Measurements from ENCODE around the gene SRSF1.

The SRSF1 gene

DNA sequence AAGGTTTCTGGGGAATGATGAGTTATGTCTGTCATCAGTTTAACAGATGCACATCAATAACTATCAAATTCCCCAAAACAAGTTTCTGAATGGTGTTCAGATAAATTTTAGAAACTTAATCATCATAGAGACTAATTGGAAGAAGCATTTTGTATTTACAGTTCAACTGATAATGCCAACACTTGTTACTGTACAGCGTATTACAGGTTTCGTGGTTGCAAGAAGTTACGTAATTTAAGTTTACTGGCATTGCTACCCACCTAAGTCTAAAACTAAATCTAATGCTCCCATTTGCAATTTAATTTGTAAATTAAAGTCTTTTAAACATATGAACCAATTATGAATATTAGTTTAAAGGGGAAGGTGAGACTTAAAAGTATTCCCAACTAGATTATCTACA is 3.0 kb downstream of the SRSF1 start:
- peaks cover 33% of the 10 kb centered on the region for H3K4me1 Mint-ChIP-seq
- H3K27ac Mint-ChIP-seq: peak overlapping the region; percentile 53

DNA sequence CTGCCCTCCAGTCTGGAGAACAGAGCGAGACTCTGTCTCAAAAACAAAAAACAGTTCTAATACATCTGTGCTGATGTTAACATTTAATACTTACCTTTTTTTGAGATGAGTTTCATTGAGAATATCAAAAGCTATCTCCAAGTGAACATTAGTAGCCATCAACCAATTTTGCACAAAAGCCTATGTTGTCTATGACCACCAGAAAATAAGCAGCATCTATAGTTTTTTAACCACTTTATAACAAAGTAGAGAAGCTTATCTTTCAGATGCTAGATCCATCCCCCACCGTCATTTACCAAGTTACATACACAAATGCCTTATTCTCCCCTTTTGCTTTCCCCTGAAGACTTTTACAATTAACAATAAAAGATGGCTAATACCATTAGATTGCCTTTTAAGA is 4.1 kb downstream of the SRSF1 start:
- DNase-seq (ENCODE audit: low spot score in 2 of 2): no peak
- Mint-ChIP-seq H3K27ac (peak overlapping the region; percentile 38), H3K4me3 (no peak overlapping the region), H3K36me3 (peaks cover 25% of the 10 kb centered on the region), H3K4me1 (peaks cover 34% of the 10 kb centered on the region), H3K27me3 (no peaks in the 10 kb centered on the region), H3K9me3 (no peaks in the 10 kb centered on the region)
- no peak for ATAC-seq (ENCODE audit: low read depth)

More for the DNA sequence above, 3.0 kb downstream of the SRSF1 start:
- no peaks in the 10 kb centered on the region for H3K9me3 Mint-ChIP-seq
- no peaks in the 10 kb centered on the region for H3K27me3 Mint-ChIP-seq
- no peak for ATAC-seq (ENCODE audit: low read depth)
- no peak overlapping the region for H3K4me3 Mint-ChIP-seq
- no peak for DNase-seq (ENCODE audit: low spot score in 2 of 2)
- peaks cover 25% of the 10 kb centered on the region for H3K36me3 Mint-ChIP-seq

DNA sequence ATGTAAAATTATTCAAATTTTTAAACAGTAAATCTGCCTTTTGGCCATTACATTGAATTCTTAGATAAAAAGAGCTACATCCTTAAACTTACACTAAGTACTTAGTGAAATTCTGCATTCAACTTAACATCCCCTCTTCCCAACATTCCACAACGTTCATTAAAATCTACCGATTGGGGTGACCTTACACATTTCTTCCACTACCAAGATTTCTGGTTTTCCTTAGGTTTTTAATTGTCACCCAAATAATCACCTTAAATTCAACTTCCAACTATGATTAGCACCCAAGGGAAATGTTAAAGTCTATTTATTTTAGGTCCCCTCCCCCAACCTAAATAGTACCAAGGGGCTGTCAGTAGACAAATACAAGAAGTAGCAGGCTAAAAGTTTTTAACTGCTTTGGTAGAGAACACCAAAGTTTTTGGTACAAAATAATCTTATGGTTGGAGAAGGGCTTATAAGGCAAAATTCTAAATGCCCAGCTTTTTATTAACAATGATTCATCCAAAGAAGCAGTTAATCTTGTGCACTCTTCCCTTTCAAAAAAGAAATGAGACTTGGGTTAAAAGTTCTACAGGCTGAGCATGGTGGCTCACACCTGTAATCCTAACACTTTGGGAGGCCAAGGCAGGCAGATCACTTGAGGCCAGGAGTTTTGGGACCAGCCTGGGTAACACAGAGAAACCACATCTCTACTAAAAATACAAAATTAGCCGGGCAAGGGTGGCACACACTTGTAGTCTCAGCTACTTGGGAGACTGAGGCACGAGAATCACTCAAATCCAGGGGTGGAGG is 4.7 kb downstream of the SRSF1 start:
- Mint-ChIP-seq H3K4me1 (peaks cover 34% of the 10 kb centered on the region), H3K27me3 (no peaks in the 10 kb centered on the region), H3K36me3 (peaks cover 25% of the 10 kb centered on the region), H3K4me3 (no peak overlapping the region), H3K9me3 (no peaks in the 10 kb centered on the region), H3K27ac (peak overlapping the region; percentile 38)
- ATAC-seq (ENCODE audit: low read depth) (no peak), DNase-seq (ENCODE audit: low spot score in 2 of 2) (no peak)

DNA sequence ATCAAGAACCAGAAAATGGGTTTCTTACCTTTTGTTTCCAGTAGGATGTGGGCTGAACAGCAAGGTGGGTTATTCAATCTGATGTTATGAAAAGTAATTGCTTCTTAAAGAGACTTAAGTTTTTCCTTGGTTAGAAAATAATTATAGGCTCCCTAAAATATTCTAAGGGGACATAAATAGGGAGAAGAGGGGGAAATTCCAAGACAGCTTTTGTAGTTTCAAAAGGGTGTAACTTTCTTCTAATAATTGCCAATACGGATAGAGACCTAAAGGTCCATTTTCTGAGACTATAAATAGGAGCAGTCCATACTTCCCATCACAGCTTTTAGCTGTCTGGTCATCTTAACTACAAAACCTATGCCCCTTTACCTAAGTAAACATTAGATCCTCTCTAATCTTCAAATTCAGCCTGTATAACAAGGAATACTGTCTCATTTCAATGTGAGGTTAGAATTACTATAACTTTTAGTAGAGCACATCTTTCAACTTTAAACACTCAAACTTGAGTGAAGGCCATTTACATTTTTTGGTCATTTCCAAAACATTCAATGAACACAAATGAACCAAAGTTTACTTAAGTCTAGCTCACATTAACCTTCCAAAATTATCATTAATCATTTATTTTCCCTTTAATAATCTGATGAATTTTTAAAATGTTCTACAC is 5.5 kb downstream of the SRSF1 start:
- Mint-ChIP-seq H3K9me3 (no peaks in the 10 kb centered on the region), H3K27ac (no peak overlapping the region), H3K36me3 (peaks cover 25% of the 10 kb centered on the region), H3K4me3 (no peak overlapping the region), H3K27me3 (no peaks in the 10 kb centered on the region), H3K4me1 (peaks cover 33% of the 10 kb centered on the region)
- DNase-seq (ENCODE audit: low spot score in 2 of 2) (no peak), ATAC-seq (ENCODE audit: low read depth) (no peak)

DNA sequence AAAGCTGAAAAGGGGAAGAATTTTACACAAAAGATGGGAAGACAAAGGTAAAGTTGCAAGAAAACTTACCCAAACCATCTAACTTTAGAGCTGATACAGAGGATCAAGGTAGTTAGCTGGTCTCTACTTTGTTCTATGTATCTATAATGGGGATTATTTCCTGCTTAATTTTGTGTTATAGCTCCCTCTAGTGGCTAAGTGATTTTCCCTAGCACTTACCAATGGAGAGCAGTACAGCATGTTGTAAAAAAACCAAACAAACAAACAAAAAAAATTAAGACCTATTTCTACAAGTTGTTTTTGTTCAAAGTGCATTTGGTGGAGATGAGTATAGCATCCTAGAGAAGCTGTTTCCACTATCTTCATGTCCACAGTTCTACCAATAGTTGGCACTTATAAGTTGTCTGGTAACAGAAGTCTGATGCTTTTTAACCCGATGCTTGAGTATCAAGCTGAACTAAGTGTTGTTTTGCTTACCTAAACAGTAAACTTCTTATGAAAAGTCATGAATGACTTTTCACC is 7.5 kb downstream of the SRSF1 start:
- H3K27me3 Mint-ChIP-seq: no peaks in the 10 kb centered on the region
- peak in 1 of 2 donors; percentile 69 for DNase-seq (ENCODE audit: low spot score in 2 of 2)
- peaks cover 9% of the 10 kb centered on the region for H3K36me3 Mint-ChIP-seq
- ATAC-seq (ENCODE audit: low read depth): peak; percentile 84
- H3K4me1 Mint-ChIP-seq: peaks cover 18% of the 10 kb centered on the region
- H3K27ac Mint-ChIP-seq: no peak overlapping the region
- no peak overlapping the region for H3K4me3 Mint-ChIP-seq
- H3K9me3 Mint-ChIP-seq: no peaks in the 10 kb centered on the region

DNA sequence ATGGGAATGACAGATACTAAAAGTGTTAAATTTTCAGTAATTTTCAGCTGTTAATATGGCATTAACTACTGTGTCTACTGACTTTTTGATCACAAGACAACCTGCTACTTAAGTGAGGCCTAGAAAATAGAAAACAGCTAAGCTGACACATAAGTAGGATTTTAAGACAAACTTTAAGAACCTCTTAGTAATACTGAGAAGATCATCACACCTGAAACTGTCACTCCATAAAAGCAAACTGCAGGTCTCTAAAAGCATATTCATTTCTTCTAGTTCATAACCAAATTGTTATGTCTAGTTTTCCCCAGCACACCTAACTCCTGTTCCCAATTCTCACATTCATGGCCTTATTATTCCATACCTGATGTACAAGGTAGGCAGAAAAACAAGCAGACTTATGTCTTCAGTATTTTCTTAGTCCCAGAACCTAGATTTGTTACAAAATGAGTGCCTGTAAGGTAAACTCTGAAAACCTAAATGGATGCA is 8.0 kb downstream of the SRSF1 start:
- Mint-ChIP-seq H3K9me3 (no peaks in the 10 kb centered on the region), H3K4me3 (no peak overlapping the region), H3K27me3 (no peaks in the 10 kb centered on the region), H3K4me1 (peaks cover 18% of the 10 kb centered on the region), H3K36me3 (peaks cover 9% of the 10 kb centered on the region), H3K27ac (no peak overlapping the region)
- DNase-seq (ENCODE audit: low spot score in 2 of 2): no peak
- no peak for ATAC-seq (ENCODE audit: low read depth)

DNA sequence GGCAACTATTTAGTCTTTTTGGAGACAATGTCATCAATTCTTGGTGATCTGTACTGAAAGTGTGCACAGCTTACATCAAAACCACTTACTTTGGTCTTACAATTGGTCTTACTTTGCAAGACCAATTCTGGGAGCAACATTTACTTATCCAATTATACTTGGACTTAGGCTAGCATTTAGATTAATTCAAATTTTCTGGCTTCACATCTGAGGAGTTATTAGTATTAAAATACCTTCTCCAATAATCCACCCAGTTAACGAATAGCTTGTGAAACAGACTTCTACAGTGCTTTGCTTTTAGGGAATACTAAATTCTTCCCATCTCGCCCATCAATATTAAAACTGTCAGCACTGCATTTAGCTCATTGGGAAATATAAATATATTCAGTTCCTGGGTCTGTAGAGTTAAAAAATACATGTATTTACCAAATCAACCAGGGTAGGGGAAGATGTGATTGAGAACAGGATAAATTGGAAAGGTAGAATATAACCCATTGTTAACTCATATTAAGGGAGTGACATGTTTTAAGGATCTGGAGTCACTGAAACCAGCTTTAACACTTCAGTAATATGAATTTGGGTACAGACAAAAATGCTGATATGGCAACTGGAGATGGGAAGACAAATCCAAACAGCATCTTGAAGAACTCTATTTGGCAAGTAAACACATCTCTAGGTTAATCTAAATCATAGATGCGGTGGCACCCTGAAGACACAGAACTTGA is 9.8 kb downstream of the SRSF1 start:
- no peaks in the 10 kb centered on the region for H3K9me3 Mint-ChIP-seq
- H3K27ac Mint-ChIP-seq: no peak overlapping the region
- H3K36me3 Mint-ChIP-seq: peaks cover 1% of the 10 kb centered on the region
- no peak overlapping the region for H3K4me3 Mint-ChIP-seq
- peaks cover 24% of the 10 kb centered on the region for H3K4me1 Mint-ChIP-seq
- H3K27me3 Mint-ChIP-seq: no peaks in the 10 kb centered on the region
- no peak for DNase-seq (ENCODE audit: low spot score in 2 of 2)
- ATAC-seq (ENCODE audit: low read depth): no peak

DNA sequence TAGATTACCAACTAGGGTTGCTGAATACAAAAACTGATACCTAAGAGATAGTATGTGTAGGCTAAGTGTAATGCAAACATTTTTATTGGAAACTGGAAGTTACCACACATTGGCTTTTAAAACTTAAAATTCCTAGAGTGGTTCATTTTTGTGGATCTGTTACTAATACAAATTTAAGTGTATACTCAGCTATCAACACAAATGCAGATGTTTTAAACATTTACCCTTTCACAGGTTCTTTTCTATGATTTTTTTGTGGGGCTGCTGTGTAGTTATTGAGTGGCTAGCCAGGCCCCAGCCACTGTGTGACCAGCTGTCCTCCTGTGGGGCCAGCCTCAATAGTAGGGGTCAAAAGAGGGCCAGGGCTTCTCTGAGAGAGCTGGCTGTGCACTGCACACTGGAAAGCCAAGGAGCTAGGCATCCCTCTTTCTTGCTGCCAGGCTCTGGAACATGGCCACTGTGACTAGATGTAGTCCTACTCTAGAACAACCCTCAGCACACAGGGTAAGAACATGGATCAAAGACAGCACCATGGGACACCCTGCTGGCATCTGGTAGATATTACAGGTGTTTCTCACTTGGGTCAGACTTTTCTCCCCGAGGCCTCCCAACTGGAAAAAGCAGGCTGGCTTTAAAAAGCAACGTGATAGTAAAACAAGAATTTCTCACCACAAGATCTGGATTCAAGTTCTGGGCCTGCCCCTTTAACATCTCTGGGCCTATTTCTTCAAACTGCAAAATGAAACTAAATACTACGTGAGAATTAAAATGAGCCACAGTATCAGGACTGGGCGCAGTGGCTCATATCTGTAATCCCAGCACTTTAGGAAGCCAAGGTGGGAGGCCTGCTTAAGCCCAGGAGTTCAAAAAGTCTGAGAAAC is 11.7 kb downstream of the SRSF1 start:
- Mint-ChIP-seq H3K4me1 (peaks cover 23% of the 10 kb centered on the region), H3K27ac (peak overlapping the region; percentile 59), H3K27me3 (no peaks in the 10 kb centered on the region), H3K36me3 (no peaks in the 10 kb centered on the region), H3K9me3 (no peaks in the 10 kb centered on the region), H3K4me3 (no peak overlapping the region)
- ATAC-seq (ENCODE audit: low read depth) (peak; percentile 78), DNase-seq (ENCODE audit: low spot score in 2 of 2) (peak; percentile 44 to 52)

DNA sequence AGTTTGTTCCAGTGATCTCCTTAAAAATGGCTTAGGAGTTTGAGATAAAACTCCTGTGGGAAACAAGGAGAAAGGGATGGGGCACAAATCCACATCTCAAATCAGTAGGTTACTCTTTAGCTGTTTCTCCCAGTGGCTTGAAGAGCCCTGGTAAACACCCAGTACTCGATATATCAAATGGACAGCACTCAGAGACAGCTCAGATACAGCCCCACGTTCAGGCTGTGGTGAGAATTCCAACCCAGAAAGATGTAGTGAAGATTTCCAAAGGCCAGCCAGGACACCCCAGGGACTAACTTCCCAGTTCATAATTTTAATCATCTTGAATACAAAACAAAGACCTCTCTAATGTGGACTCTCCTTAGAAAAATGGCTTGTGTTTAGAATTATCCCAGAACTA is 12.6 kb downstream of the SRSF1 start:
- H3K9me3 Mint-ChIP-seq: no peaks in the 10 kb centered on the region
- no peak overlapping the region for H3K4me3 Mint-ChIP-seq
- no peaks in the 10 kb centered on the region for H3K36me3 Mint-ChIP-seq
- peak overlapping the region; percentile 75 for H3K27ac Mint-ChIP-seq
- ATAC-seq (ENCODE audit: low read depth) (no peak), DNase-seq (ENCODE audit: low spot score in 2 of 2) (no peak)
- no peaks in the 10 kb centered on the region for H3K27me3 Mint-ChIP-seq
- H3K4me1 Mint-ChIP-seq: peaks cover 23% of the 10 kb centered on the region

DNA sequence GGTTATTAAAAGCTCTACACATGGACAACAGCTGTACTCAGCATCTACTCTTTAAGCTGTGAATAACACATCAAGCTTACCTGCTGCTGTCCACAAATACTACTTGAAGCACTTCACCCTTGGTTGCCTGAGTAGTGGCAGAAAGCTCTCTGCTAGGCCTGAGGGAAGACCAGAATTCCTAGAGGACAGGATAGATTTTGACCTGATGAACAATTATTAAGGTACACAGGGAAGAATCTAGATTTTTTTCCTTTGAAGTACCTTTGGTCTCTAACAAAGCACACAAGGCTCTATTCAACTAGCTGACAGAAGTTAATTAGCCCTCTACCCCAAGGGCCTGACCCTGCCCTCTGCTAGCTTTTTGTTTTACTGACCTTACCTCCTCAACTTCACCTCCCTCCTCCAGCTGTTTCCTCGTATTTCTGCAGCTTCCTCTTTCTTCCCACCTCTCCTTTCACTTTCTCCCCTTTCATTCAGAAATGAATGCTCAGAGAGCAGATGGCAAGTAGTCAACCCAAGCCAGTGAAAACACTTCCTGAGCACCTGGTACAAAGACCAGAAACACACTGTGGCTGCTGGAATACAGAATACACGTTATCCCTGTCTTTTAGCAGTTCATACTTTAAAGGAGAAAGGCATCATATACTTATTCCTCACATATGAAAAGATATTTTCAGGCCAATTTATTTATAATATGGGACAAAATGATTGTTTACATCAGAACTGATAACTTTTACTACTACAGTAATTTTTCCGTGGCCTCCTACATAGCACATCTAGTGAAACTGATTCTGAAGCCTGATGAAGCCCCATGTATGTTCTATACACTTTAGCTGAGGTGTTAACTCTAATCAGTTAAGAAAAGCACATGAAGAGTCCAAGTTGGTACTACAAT is 13.3 kb downstream of the SRSF1 start:
- ATAC-seq (ENCODE audit: low read depth): peak; percentile 42
- H3K4me3 Mint-ChIP-seq: peak overlapping the region; percentile 5
- DNase-seq (ENCODE audit: low spot score in 2 of 2): no peak
- H3K36me3 Mint-ChIP-seq: no peaks in the 10 kb centered on the region
- H3K4me1 Mint-ChIP-seq: peaks cover 21% of the 10 kb centered on the region
- H3K27me3 Mint-ChIP-seq: no peaks in the 10 kb centered on the region
- H3K9me3 Mint-ChIP-seq: no peaks in the 10 kb centered on the region
- peak overlapping the region; percentile 75 for H3K27ac Mint-ChIP-seq

DNA sequence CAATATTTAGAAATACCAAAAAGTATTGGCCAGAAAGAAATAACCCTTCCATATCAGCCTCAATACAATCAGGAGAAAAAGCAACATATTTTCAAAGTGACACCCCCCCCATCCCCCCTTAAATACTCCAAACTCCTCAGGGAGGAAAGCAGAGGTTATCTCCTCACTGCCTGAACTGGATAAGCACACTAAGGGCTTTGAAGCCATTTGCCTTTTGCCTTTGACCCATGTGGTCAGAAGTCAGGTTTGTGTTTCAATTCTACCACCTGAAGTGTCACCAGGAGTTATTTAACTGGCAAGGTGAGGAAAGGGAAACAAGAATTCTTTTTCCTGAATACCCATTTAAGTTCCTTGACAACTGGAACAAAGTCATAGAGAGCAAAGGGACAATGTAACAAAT is 15.5 kb downstream of the SRSF1 start:
- no peaks in the 10 kb centered on the region for H3K9me3 Mint-ChIP-seq
- H3K27ac Mint-ChIP-seq: no peak overlapping the region
- H3K27me3 Mint-ChIP-seq: no peaks in the 10 kb centered on the region
- no peak for ATAC-seq (ENCODE audit: low read depth)
- H3K4me3 Mint-ChIP-seq: no peak overlapping the region
- peaks cover 25% of the 10 kb centered on the region for H3K4me1 Mint-ChIP-seq
- no peaks in the 10 kb centered on the region for H3K36me3 Mint-ChIP-seq
- no peak for DNase-seq (ENCODE audit: low spot score in 2 of 2)

DNA sequence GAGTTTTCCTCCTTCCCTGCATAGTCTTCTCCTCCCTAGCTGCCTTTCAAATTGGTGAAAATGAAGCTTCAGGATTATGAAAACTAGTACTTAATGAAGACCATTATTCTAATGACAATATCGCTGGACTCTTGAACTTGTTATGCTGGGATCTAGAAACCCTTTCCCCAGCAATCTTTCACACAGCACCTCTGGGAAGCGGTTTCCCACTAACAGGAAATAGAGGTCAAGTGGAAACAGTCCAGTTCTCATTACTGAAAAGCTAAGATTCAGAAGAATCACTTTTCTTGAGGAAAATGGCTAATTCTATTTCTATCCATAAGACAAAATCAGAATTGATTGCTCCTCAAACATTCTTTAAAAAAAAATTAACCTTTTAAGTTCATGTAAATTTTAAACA is 17.0 kb downstream of the SRSF1 start:
- H3K4me1 Mint-ChIP-seq: peaks cover 23% of the 10 kb centered on the region
- no peak overlapping the region for H3K27ac Mint-ChIP-seq
- H3K4me3 Mint-ChIP-seq: peak overlapping the region; percentile 9

More for the DNA sequence above, 17.0 kb downstream of the SRSF1 start:
- H3K27me3 Mint-ChIP-seq: no peaks in the 10 kb centered on the region
- ATAC-seq (ENCODE audit: low read depth) (no peak), DNase-seq (ENCODE audit: low spot score in 2 of 2) (no peak)
- H3K36me3 Mint-ChIP-seq: no peaks in the 10 kb centered on the region
- no peaks in the 10 kb centered on the region for H3K9me3 Mint-ChIP-seq

Data from memory B cell (primary cell).